AML-193 (cell line): ENCODE results near the gene KRT82.

ENCODE experiments used
- DNase-seq, 2 experiments: peaks; one replicate each; lab custom pipeline; 2025; lab: John Stamatoyannopoulos, UW

The KRT82 gene

DNA sequence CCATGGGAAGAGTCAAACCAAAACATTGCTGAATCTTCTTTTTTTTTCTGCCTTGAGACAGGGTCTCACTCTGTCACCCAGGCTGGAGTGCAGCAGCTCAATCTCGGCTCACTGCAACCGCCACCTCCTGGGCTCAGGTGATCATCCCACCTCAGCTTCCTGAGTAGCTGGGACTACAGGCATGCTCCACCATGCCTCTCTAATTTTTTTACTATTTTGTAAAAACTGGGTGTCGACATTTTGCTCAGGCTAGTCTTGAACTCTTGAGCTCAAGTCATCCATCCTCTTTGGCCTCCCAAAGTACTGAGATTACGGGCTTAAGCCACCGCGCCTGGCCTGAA, 29.5 kb upstream of the KRT82 start:
- no peak for DNase-seq

- DNase-seq: no peak
Observed at GRCh38 chr12:52434760-52435530, 28.8 kb upstream of the KRT82 start.

DNA sequence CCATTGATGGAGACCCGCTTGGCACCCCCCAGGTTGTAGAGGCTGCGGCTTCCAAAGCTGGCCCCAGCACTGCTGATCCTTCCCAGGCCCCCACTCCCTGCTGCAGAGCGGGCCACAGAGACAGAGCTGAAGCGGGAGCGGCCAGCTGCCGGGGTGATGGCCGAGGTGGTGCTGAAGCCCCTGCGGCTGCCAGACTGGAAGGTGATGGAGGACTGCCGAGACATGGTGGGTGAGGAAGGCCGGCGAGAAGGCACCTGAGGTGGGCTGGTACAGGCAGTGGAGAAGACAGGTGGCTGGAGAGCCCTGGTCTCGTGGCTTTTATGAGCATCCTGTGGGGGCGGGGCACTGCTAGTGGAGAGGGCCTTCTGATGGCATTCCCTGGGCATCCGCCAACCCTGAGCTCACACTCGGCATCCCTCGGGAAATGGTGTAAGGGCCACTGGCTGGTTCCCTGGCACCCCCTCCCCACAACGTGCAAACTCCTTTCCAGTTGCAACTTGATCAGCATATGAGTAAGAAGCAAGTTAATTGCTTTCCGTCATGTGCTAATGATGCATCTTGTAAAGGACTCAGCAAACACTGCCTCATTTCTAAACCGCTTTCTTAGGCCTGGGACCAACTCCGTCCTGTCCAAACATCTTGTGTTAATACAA, 28.1 kb upstream of the KRT82 start, which contains the start of gene KRT75:
TSS of gene KRT75 (minus strand) at position 291 of the 653 bp plus-strand sequence. CDS start at position 224, 67 bp downstream.
- DNase-seq: no peak

GRCh38 chr12:52433501-52434080, 27.5 kb upstream of the KRT82 start:
- no peak for DNase-seq

DNA sequence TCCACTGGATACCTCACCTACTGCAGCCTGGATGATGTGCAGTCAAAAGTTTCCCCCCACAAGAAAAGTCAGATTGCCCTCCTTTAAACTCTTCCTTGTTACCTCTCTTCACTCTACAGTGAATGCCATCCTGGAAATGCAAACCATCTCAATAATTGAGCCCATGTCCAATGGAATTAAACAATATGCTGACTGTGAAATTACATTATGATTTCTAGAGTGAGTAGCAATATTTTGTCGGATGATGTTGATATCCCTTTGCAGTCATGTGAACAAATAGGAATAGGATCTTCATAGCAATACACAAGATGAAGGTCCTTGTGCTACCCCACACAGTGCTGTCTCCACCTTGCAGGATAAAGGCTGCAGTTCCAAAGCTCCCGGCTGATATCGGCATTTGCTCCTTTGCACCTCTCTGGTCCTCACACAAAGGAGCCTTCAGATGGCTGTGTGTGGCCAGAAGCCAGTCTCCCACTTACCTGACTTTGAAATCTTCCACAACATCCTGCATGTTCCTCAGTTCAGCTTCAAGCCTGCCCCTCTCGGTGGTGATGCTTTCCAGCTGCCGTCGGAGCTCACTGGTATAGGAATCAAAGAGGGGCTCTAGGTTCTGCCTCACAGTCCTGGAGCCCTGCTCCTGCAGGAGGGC, 26.5 kb upstream of the KRT82 start:
- DNase-seq: no peak

- no peak for DNase-seq
Observed at GRCh38 chr12:52428121-52428520, 22.0 kb upstream of the KRT82 start.

- no peak for DNase-seq
Observed at GRCh38 chr12:52427083-52427482, 20.9 kb upstream of the KRT82 start.

DNA sequence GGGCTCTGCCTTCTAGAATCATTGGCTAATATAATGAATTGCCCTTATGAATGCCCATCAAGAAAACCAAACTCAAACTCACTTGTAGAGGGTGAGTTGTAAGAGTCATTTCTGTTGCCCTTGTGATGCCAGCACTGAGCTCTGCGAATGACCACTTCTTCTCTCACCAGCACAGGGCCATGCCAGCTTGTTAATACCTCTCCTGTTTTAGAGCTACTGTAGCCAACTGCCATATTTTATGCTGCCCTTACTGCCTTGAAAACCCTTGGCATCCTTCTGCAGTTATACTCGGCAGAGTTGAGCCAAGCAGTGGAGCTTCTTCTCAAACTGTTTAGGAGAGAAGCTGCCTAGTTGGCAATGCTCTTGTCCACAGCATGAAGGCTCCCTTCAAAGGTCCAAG, 19.9 kb upstream of the KRT82 start:
- no peak for DNase-seq

GRCh38 chr12:52425466-52425865, 19.3 kb upstream of the KRT82 start:
- no peak for DNase-seq

GRCh38 chr12:52423661-52424500, 17.7 kb upstream of the KRT82 start:
- DNase-seq: no peak

DNA sequence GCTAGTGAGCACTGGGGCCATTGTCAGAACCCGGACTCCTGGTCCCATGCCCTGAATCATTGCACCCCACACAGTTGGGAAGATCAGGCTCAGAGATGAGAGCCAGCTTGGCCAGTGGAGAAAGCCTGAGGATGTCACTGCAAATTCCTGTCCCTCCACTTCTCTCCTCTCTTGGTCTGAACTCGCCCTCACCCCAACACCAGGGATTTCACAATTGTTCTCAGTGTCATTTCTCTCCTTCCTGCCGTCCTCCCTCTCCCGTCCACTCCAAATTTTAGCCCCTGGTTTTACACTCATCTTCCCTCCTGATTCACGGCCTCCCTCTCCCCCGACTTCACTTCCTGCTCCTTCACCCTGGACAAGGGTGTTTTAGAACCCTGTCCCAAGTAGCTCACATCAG, 16.9 kb upstream of the KRT82 start:
- no peak for DNase-seq

- no peak for DNase-seq
Observed at GRCh38 chr12:52419656-52420055, 13.5 kb upstream of the KRT82 start.

DNA sequence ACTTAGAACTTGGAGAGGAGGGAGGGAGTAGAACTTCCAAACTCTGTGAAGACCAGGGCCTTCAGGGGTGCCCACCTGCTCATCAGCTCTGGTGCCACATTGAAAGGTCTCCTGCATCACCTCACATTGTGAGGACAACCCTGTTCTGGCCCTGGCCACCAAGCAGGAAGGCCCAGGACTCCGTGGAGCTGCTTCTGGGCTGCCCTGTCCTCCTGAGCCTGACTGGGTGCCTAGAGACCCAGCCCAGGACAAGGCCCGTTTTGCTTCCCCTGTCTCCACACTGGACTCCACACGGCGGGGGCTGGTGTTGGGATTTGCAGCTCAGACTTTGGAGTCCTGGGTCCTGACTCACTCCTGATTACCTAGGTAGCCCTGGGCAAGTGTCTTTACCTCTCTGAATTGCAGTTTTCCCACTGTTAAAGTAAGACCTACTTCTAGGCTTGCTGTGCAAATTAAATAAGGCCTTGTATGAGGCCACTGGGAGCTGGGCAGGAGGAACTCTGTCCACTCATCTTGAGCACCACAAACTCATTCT, 12.5 kb upstream of the KRT82 start:
- no peak for DNase-seq

- DNase-seq: no peak
Observed at GRCh38 chr12:52417740-52418139, 11.6 kb upstream of the KRT82 start.

GRCh38 chr12:52416795-52417194, 10.7 kb upstream of the KRT82 start:
- DNase-seq: no peak

GRCh38 chr12:52415870-52416750, 10.0 kb upstream of the KRT82 start:
- no peak for DNase-seq

GRCh38 chr12:52414936-52415335, 8.8 kb upstream of the KRT82 start:
- DNase-seq: no peak

DNA sequence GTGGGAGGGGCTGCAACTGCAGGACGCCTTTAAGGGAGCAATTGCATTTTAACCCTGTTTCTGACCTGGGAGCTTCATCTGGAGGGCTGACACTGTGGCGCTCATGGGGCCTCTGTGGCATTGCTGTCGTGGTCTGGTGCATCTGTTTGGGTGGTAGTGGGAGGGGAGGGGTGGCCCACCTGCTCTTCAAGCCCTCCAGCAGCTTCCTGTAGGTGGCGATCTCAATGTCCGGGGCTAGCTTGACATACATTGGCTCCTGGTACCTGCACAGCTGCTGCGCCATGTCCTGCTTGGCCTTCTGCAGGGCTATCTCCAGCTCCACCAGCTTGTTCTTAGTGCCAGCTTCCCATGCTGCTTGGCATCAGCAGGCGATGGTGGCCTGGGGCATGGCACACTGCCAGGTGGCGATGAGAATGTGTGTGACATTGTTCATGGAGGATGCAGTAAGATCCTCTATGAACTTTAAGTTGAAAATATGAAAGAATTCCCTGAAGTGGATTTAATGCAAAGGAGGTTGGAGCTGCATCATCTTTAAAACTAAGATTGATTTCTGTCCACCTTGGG, 7.7 kb upstream of the KRT82 start:
- DNase-seq: no peak

- DNase-seq: no peak
Observed at GRCh38 chr12:52413202-52413601, 7.1 kb upstream of the KRT82 start.

GRCh38 chr12:52411815-52412214, 5.7 kb upstream of the KRT82 start:
- DNase-seq: no peak
